Fibroblast of lung (primary cell): ENCODE results near the gene LRRC17. TPM values are rescaled to one million over a fixed set of nuclear protein-coding genes. Genes with fewer than 3 reads are reported as not detected.

Experiments
- DNase-seq, 2 donors: peaks; one replicate each; pipeline versions ENCODE4 v3.0.0 to v3.0.0-alpha.2; 2010; ENCODE audit warnings: low read depth in 2 of 2
- H2AFZ ChIP-seq: 2 replicates; pipeline ENCODE4 v1.5.1; 2012; ENCODE audit warnings: low read length, control low read depth, inconsistent platforms
- H3K27ac ChIP-seq: 2 replicates; pipeline ENCODE4 v1.5.1; 2011; ENCODE audit warnings: low read length, control low read depth; ENCODE audit not compliant: insufficient read depth
- H3K27me3 ChIP-seq: 2 replicates; pipeline ENCODE4 v1.5.1; 2011; ENCODE audit warnings: mild to moderate bottlenecking, low read length; ENCODE audit not compliant: control insufficient read depth, insufficient read depth
- H3K36me3 ChIP-seq: 2 replicates; pipeline ENCODE4 v1.5.1; 2011; ENCODE audit warnings: low read length; ENCODE audit not compliant: control insufficient read depth, insufficient read depth
- H3K4me1 ChIP-seq: 2 replicates; pipeline ENCODE4 v1.5.1; 2011; ENCODE audit warnings: low read length; ENCODE audit not compliant: control insufficient read depth, insufficient read depth; ENCODE audit errors: extremely low read depth
- H3K4me2 ChIP-seq: 2 replicates; pipeline ENCODE4 v1.5.1; 2011; ENCODE audit warnings: low read length, control low read depth; ENCODE audit not compliant: insufficient read depth; ENCODE audit errors: extremely low read depth
- H3K4me3 ChIP-seq, 4 experiments: fragments of 200-600 bp in 1 of 4; sonication (generic) in 1 of 4; replicated peaks in 1 of 4; 2 replicates each; pipeline ENCODE4 v1.5.1; 2011 to 2016; ENCODE audit warnings: low read length in 4 of 4, low read depth in 3 of 4, mild to moderate bottlenecking in 3 of 4, control low read depth in 2 of 4, inconsistent platforms in 1 of 4, mixed read lengths in 1 of 4; ENCODE audit not compliant: insufficient read depth in 1 of 4; ENCODE audit errors: control extremely low read depth in 1 of 4
- H3K79me2 ChIP-seq: 2 replicates; pipeline ENCODE4 v1.5.1; 2012; ENCODE audit warnings: mild to moderate bottlenecking, low read length, inconsistent platforms; ENCODE audit not compliant: control insufficient read depth, insufficient read depth
- H3K9ac ChIP-seq: 2 replicates; pipeline ENCODE4 v1.5.1; 2011; ENCODE audit warnings: mild to moderate bottlenecking, low read length, control low read depth; ENCODE audit not compliant: insufficient read depth
- H3K9me3 ChIP-seq: 2 replicates; pipeline ENCODE4 v1.5.1; 2012; ENCODE audit warnings: low read depth, low read length; ENCODE audit not compliant: control insufficient read depth, insufficient read depth
- H4K20me1 ChIP-seq: 2 replicates; pipeline ENCODE4 v1.5.1; 2011; ENCODE audit warnings: low read length; ENCODE audit not compliant: control insufficient read depth, insufficient read depth; ENCODE audit errors: extremely low read depth
- CTCF ChIP-seq, 2 donors: IDR thresholded peaks in 1 of 2; conservative IDR thresholded peaks in 1 of 2; 1 replicate in 1 of 2; 2 replicates in 1 of 2; pipeline ENCODE4 v1.5.1; 2011 to 2012; ENCODE audit warnings: low read length in 2 of 2, control low read depth in 1 of 2, inconsistent platforms in 1 of 2, low read depth in 1 of 2, mild to moderate bottlenecking in 1 of 2
- EZH2 ChIP-seq: IDR thresholded peaks from 2 replicates; pipeline ENCODE4 v1.5.1; 2012; ENCODE audit warnings: low read length, control low read depth, mild to moderate bottlenecking; ENCODE audit errors: missing control alignments
- polyA plus RNA-seq, 2 donors: library from polyadenylated mRNA; depleted of rRNA in 1 of 2; stranded (reverse) in 1 of 2; unstranded in 1 of 2; fragments of >200 nt; gene quantifications; 2 replicates each; pipeline ENCODE4 v1.2.1, GENCODE V29; 2011 to 2012; ENCODE audit warnings: missing spikeins in 1 of 2
- total RNA-seq: library from RNA; depleted of rRNA; stranded (reverse); fragments of >200 nt; gene quantifications from 2 replicates; pipeline ENCODE4 v1.2.1, GENCODE V29; 2014

Gene LRRC17
- total and polyA plus RNA-seq, 2 donors (not counting 1 experiment from before 2014, with no cell fraction given), result 12.6 to 31.5 TPM

GRCh38 chr7:102966465-102966864 lies 53.7 kb downstream of the LRRC17 start:
- H3K4me3 ChIP-seq, result no peak overlapping the region
- TF ChIP-seq EZH2 (no peak), CTCF (conservative IDR thresholded peaks at IDR 0.05 in 1 of 2, IDR thresholded peaks at IDR 0.05 in 1 of 2; ENCODE audit: low read depth in 1 of 2, low read length in 2 of 2) (no peak)
- no peak overlapping the region for H3K4me2 ChIP-seq
- no peak for DNase-seq
- no peaks in the 10 kb centered on the region for H3K27me3 ChIP-seq
- H3K36me3 ChIP-seq, result no peaks in the 10 kb centered on the region
- no peak overlapping the region for H3K9ac ChIP-seq
- no peaks in the 10 kb centered on the region for H3K9me3 ChIP-seq
- no peaks in the 10 kb centered on the region for H4K20me1 ChIP-seq
- no peak overlapping the region for H2AFZ ChIP-seq
- no peaks in the 10 kb centered on the region for H3K79me2 ChIP-seq
- peaks cover 5% of the 10 kb centered on the region for H3K4me1 ChIP-seq
- H3K27ac ChIP-seq, result no peak overlapping the region

- no peak overlapping the region for H3K9ac ChIP-seq
- H4K20me1 ChIP-seq, result no peaks in the 10 kb centered on the region
- H3K27me3 ChIP-seq, result no peaks in the 10 kb centered on the region
- H3K4me3 ChIP-seq, result no peak overlapping the region
- DNase-seq, result peak in 1 of 2 donors; percentile 87
- peaks cover 5% of the 10 kb centered on the region for H3K4me1 ChIP-seq
- no peaks in the 10 kb centered on the region for H3K9me3 ChIP-seq
- TF ChIP-seq CTCF (conservative IDR thresholded peaks at IDR 0.05 in 1 of 2, IDR thresholded peaks at IDR 0.05 in 1 of 2; ENCODE audit: low read depth in 1 of 2, low read length in 2 of 2) (no peak), EZH2 (no peak)
- H3K27ac ChIP-seq, result no peak overlapping the region
- H3K4me2 ChIP-seq, result no peak overlapping the region
- no peaks in the 10 kb centered on the region for H3K36me3 ChIP-seq
- H2AFZ ChIP-seq, result no peak overlapping the region
- no peaks in the 10 kb centered on the region for H3K79me2 ChIP-seq
Observed at GRCh38 chr7:102967798-102968197, 55.0 kb downstream of the LRRC17 start.

- Histone ChIP-seq H2AFZ (no peak overlapping the region), H4K20me1 (no peaks in the 10 kb centered on the region), H3K9me3 (no peaks in the 10 kb centered on the region), H3K4me2 (no peak overlapping the region), H3K79me2 (no peaks in the 10 kb centered on the region), H3K27me3 (no peaks in the 10 kb centered on the region), H3K9ac (no peak overlapping the region), H3K27ac (no peak overlapping the region), H3K36me3 (no peaks in the 10 kb centered on the region), H3K4me3 (no peak overlapping the region), H3K4me1 (no peaks in the 10 kb centered on the region)
- TF ChIP-seq EZH2 (no peak), CTCF (conservative IDR thresholded peaks at IDR 0.05 in 1 of 2, IDR thresholded peaks at IDR 0.05 in 1 of 2; ENCODE audit: low read depth in 1 of 2, low read length in 2 of 2) (no peak)
- peak in 1 of 2 donors; percentile 75 for DNase-seq
Observed at GRCh38 chr7:102973096-102973802, 60.4 kb downstream of the LRRC17 start.
